Activated CD8-positive, alpha-beta T cell treated with anti-CD3 and anti-CD28 coated beads for 36 hours (primary cell): Measurements from ENCODE around the gene CANT1. TPM values are rescaled to one million over a fixed set of nuclear protein-coding genes. Genes with fewer than 3 reads are reported as not detected.

Source experiments
- ATAC-seq: fragments of 200-7000 bp; cut with Tn5 transposase; one replicate; pipeline ENCODE4 v1.10.0; 2021; ENCODE audit warnings: mild to moderate bottlenecking, moderate library complexity
- CTCF ChIA-PET: fragments of 350-600 bp; sonication (Branson Sonifier 250); formaldehyde crosslinking; loops from one replicate; lab custom pipeline; 2021; ENCODE audit warnings: antibody characterized with exemption; lab: Charles Lee
- POLR2A ChIA-PET: fragments of 350-600 bp; sonication (Branson Sonifier 250); formaldehyde crosslinking; loops from one replicate; lab custom pipeline; 2021; ENCODE audit warnings: antibody characterized with exemption; lab: Charles Lee
- DNase-seq: peaks from one replicate; pipeline ENCODE4 v3.0.0-alpha.2; 2020
- H3K27ac Mint-ChIP-seq: one replicate; pipeline ENCODE4 v1.8.0; 2021; ENCODE audit warnings: mild to moderate bottlenecking, mixed read lengths
- H3K27me3 Mint-ChIP-seq: one replicate; pipeline ENCODE4 v1.8.0; 2021; ENCODE audit warnings: mixed read lengths
- H3K36me3 Mint-ChIP-seq: one replicate; pipeline ENCODE4 v1.8.0; 2021; ENCODE audit warnings: low read depth, mixed read lengths
- H3K4me1 Mint-ChIP-seq: one replicate; pipeline ENCODE4 v1.8.0; 2021; ENCODE audit warnings: low read depth, mixed read lengths
- H3K4me3 Mint-ChIP-seq: one replicate; pipeline ENCODE4 v1.8.0; 2021; ENCODE audit warnings: mild to moderate bottlenecking, moderate library complexity, mixed read lengths
- H3K9me3 Mint-ChIP-seq: one replicate; pipeline ENCODE4 v1.8.0; 2021; ENCODE audit warnings: mixed read lengths
- CTCF ChIP-seq: fragments of 200-600 bp; IDR thresholded peaks from one replicate; pipeline ENCODE4 v1.8.0; 2022; ENCODE audit warnings: antibody characterized with exemption, mild to moderate bottlenecking
- intact Hi-C: fragments of 100-400 bp; cut with micrococcal nuclease; formaldehyde crosslinking; loops from one replicate; pipeline ENCODE4 v1.10.0; 2022
- total RNA-seq, 2 experiments: library from RNA; stranded (reverse); gene quantifications; one replicate each; pipeline ENCODE4 v1.2.3, GENCODE V29; 2021

Gene CANT1
- total RNA-seq, 2 experiments from 2014 or later: 41.4 to 48.2 TPM

- Mint-ChIP-seq H3K4me3 (no peak overlapping the region), H3K36me3 (peaks cover 3% of the 10 kb centered on the region), H3K27ac (no peak overlapping the region), H3K4me1 (peaks cover 5% of the 10 kb centered on the region), H3K27me3 (no peaks in the 10 kb centered on the region), H3K9me3 (no peaks in the 10 kb centered on the region)
- ChIA-PET POLR2A (interaction anchor here (1.0 kb wide), 2 partner anchors 102 to 122 kb away, joined by 3 read pairs; no protein-coding TSS in a partner anchor), CTCF (interaction anchor here (0.6 to 2.9 kb wide), 28 partner anchors 9 to 474 kb away, joined by 3 to 34 read pairs (median 5); partner anchors contain the start of genes CEP295NL, ENGASE and LGALS3BP)
- DNase-seq (peak; percentile 91), ATAC-seq (peak; percentile 80)
- intact Hi-C loops: loop anchor here (5.0 kb wide), 1 partner anchor 104 kb away; no protein-coding TSS in a partner anchor
- peak; percentile 95 for TF ChIP-seq CTCF
Observed at GRCh38 chr17:78970834-78971755, 38.5 kb downstream of the CANT1 start.

- Mint-ChIP-seq H3K27me3 (no peaks in the 10 kb centered on the region), H3K4me3 (no peak overlapping the region), H3K4me1 (peaks cover 5% of the 10 kb centered on the region), H3K9me3 (no peaks in the 10 kb centered on the region), H3K36me3 (peaks cover 3% of the 10 kb centered on the region), H3K27ac (no peak overlapping the region)
- ATAC-seq (no peak), DNase-seq (no peak)
- ChIA-PET CTCF (interaction anchor here (1.2 to 2.9 kb wide), 4 partner anchors 10 to 122 kb away, joined by 3 to 34 read pairs (median 16); partner anchors contain the start of genes CEP295NL and LGALS3BP), POLR2A (interaction anchor here (0.6 kb wide), 1 partner anchor 84 kb away, joined by 3 read pairs; no protein-coding TSS in a partner anchor)
- TF ChIP-seq CTCF: no peak
- intact Hi-C loops: loop anchor here (5.0 kb wide), 1 partner anchor 103 kb away; no protein-coding TSS in a partner anchor
Observed at GRCh38 chr17:78969865-78970264, 39.7 kb downstream of the CANT1 start.

GRCh38 chr17:78967782-78968362 lies 41.7 kb downstream of the CANT1 start:
- intact Hi-C loops: no loop called here
- Mint-ChIP-seq H3K36me3 (peaks cover 3% of the 10 kb centered on the region), H3K4me3 (no peak overlapping the region), H3K27me3 (no peaks in the 10 kb centered on the region), H3K27ac (no peak overlapping the region), H3K4me1 (peaks cover 5% of the 10 kb centered on the region), H3K9me3 (no peaks in the 10 kb centered on the region)
- POLR2A ChIA-PET: interaction anchor here (0.9 kb wide), 1 partner anchor 42 kb away, joined by 3 read pairs; the partner anchor contains the start of gene TIMP2
- CTCF ChIA-PET: no interaction called here
- DNase-seq (no peak), ATAC-seq (no peak)
- TF ChIP-seq CTCF: no peak

- no peak for TF ChIP-seq CTCF
- Mint-ChIP-seq H3K4me3 (no peak overlapping the region), H3K27ac (no peak overlapping the region), H3K4me1 (peaks cover 5% of the 10 kb centered on the region), H3K27me3 (no peaks in the 10 kb centered on the region), H3K9me3 (no peaks in the 10 kb centered on the region), H3K36me3 (peaks cover 3% of the 10 kb centered on the region)
- intact Hi-C loops: no loop called here
- CTCF ChIA-PET: interaction anchor here (1.3 kb wide), 1 partner anchor 101 kb away, joined by 7 read pairs; no protein-coding TSS in a partner anchor
- POLR2A ChIA-PET: interaction anchor here (2.0 kb wide), 1 partner anchor 12 kb away, joined by 5 read pairs; the partner anchor contains the start of gene LGALS3BP
- ATAC-seq (no peak), DNase-seq (no peak)
Observed at GRCh38 chr17:78966910-78967600, 42.5 kb downstream of the CANT1 start.
